Stomach (tissue), 4 donors: ENCODE measurements around the gene PGM5.

ENCODE experiments used
- POLR2A ChIP-seq, 4 donors: fragments of 450-650 bp; IDR thresholded peaks; one replicate each; pipeline ENCODE4 v1.6.1; 2016; ENCODE audit warnings: antibody characterized with exemption in 4 of 4, control low read depth in 2 of 4, mild to moderate bottlenecking in 1 of 4, moderate library complexity in 1 of 4
- POLR2AphosphoS5 ChIP-seq, 3 donors: sonication (generic); formaldehyde crosslinking; IDR thresholded peaks; one replicate each; pipeline ENCODE4 v1.6.1; 2016; ENCODE audit warnings: antibody characterized with exemption in 3 of 3
- TF ChIP-seq, protein P1 (sequence below), 7 experiments: fragments of 450-650 bp in 4 of 7; fragments of 200-600 bp in 3 of 7; sonication (generic) in 3 of 7; IDR thresholded peaks; one replicate each; pipeline ENCODE4 v1.5.1; 2016 to 2019; ENCODE audit warnings: antibody characterized with exemption in 7 of 7, control low read depth in 2 of 7, mild to moderate bottlenecking in 1 of 7

DNA sequence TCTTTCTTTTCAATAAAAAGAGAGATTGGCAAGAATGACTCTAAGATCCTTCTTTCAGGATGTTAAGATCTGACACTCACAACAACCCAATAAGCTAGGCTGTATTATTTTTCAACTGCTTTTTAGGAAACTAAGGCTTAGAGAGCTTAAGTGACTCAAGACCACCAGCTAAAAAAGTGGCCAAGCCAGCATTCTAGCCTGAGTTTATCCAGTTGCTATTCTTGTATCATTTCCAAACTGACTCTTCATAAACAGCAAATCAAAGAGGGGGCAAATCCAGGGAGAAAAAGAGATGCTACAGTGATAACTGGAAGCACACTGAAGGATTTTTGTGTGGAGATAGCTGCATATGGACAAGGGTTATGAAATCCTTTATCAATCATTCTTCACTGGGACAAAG, 137.1 kb downstream of the PGM5 start:
- TF ChIP-seq, protein P1, sequence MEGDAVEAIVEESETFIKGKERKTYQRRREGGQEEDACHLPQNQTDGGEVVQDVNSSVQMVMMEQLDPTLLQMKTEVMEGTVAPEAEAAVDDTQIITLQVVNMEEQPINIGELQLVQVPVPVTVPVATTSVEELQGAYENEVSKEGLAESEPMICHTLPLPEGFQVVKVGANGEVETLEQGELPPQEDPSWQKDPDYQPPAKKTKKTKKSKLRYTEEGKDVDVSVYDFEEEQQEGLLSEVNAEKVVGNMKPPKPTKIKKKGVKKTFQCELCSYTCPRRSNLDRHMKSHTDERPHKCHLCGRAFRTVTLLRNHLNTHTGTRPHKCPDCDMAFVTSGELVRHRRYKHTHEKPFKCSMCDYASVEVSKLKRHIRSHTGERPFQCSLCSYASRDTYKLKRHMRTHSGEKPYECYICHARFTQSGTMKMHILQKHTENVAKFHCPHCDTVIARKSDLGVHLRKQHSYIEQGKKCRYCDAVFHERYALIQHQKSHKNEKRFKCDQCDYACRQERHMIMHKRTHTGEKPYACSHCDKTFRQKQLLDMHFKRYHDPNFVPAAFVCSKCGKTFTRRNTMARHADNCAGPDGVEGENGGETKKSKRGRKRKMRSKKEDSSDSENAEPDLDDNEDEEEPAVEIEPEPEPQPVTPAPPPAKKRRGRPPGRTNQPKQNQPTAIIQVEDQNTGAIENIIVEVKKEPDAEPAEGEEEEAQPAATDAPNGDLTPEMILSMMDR (IDR thresholded peaks at IDR 0.05): no peak
- TF ChIP-seq POLR2AphosphoS5 (IDR thresholded peaks at IDR 0.05): no peak
- no peak for TF ChIP-seq POLR2A (IDR thresholded peaks at IDR 0.05)
